Keratinocyte (primary cell): ENCODE results near the gene MOSMO. TPM values are rescaled to one million over a fixed set of nuclear protein-coding genes. Genes with fewer than 3 reads are reported as not detected.

Source experiments
- DNase-seq: peaks from one replicate; pipeline ENCODE4 v3.0.0-alpha.2; 2011; ENCODE audit warnings: low read depth, missing footprints, low spot score
- FAIRE-seq: peaks from 2 replicates; lab custom pipeline; 2011; peaks lifted over from hg19 to GRCh38; lab: Jason Lieb, UNC
- H2AFZ ChIP-seq: 2 replicates; pipeline ENCODE4 v1.6.0; 2012; ENCODE audit warnings: low read length, control low read depth, inconsistent platforms; ENCODE audit not compliant: control insufficient read depth
- H3K27ac ChIP-seq: 2 replicates; pipeline ENCODE4 v1.5.1; 2011; ENCODE audit warnings: low read length; ENCODE audit not compliant: control insufficient read depth, insufficient read depth
- H3K27me3 ChIP-seq: 3 replicates; pipeline ENCODE4 v1.6.0; 2011; ENCODE audit warnings: low read length; ENCODE audit not compliant: control insufficient read depth, insufficient read depth; ENCODE audit errors: extremely low read depth
- H3K36me3 ChIP-seq, 2 experiments: 2 replicates in 1 of 2; 3 replicates in 1 of 2; pipeline ENCODE4 v1.5.1; 2011; ENCODE audit warnings: low read length in 2 of 2, mild to moderate bottlenecking in 1 of 2; ENCODE audit not compliant: control insufficient read depth in 2 of 2, insufficient read depth in 2 of 2; ENCODE audit errors: extremely low read depth in 1 of 2
- H3K4me1 ChIP-seq: 3 replicates; pipeline ENCODE4 v1.5.1; 2011; ENCODE audit warnings: low read length; ENCODE audit not compliant: control insufficient read depth, insufficient read depth; ENCODE audit errors: extremely low read depth
- H3K4me2 ChIP-seq: 3 replicates; pipeline ENCODE4 v1.6.0; 2011; ENCODE audit warnings: low read depth, low read length; ENCODE audit not compliant: control insufficient read depth, insufficient read depth; ENCODE audit errors: extremely low read depth
- H3K4me3 ChIP-seq, 3 experiments: fragments of 200-600 bp in 1 of 3; sonication (generic) in 1 of 3; 2 replicates in 2 of 3; 3 replicates in 1 of 3; pipeline ENCODE4 v1.5.1; 2011 to 2016; ENCODE audit warnings: low read length in 3 of 3, mild to moderate bottlenecking in 3 of 3, control low read depth in 2 of 3, inconsistent platforms in 1 of 3, low read depth in 1 of 3, mixed read lengths in 1 of 3, mixed run types in 1 of 3, moderate library complexity in 1 of 3; ENCODE audit not compliant: control insufficient read depth in 2 of 3, insufficient read depth in 2 of 3; ENCODE audit errors: extremely low read depth in 1 of 3
- H3K79me2 ChIP-seq: 2 replicates; pipeline ENCODE4 v1.6.0; 2012; ENCODE audit warnings: low read length; ENCODE audit not compliant: control insufficient read depth, insufficient read depth
- H3K9ac ChIP-seq: 3 replicates; pipeline ENCODE4 v1.6.0; 2011; ENCODE audit warnings: low read length; ENCODE audit not compliant: control insufficient read depth, insufficient read depth; ENCODE audit errors: extremely low read depth
- H3K9me1 ChIP-seq: 3 replicates; pipeline ENCODE4 v1.6.0; 2011; ENCODE audit warnings: low read length; ENCODE audit not compliant: control insufficient read depth, insufficient read depth; ENCODE audit errors: extremely low read depth
- H3K9me3 ChIP-seq: 2 replicates; pipeline ENCODE4 v1.5.1; 2012; ENCODE audit warnings: low read depth, low read length; ENCODE audit not compliant: control insufficient read depth
- H4K20me1 ChIP-seq: 3 replicates; pipeline ENCODE4 v1.6.0; 2011; ENCODE audit warnings: low read length; ENCODE audit not compliant: control insufficient read depth, insufficient read depth; ENCODE audit errors: extremely low read depth
- CTCF ChIP-seq, 3 experiments: IDR thresholded peaks in 1 of 3; conservative IDR thresholded peaks in 1 of 3; optimal IDR thresholded peaks in 1 of 3; 2 replicates in 2 of 3; 3 replicates in 1 of 3; pipeline versions ENCODE3 to v1.5.1; 2011; ENCODE audit warnings: low read length in 3 of 3, mild to moderate bottlenecking in 3 of 3, moderate library complexity in 2 of 3, control low read depth in 1 of 3, inconsistent platforms in 1 of 3; ENCODE audit not compliant: insufficient read depth in 2 of 3; ENCODE audit errors: extremely low read depth in 1 of 3
- EZH2 ChIP-seq: IDR thresholded peaks from one replicate; pipeline ENCODE4 v1.6.1; 2012; ENCODE audit warnings: inconsistent platforms, mild to moderate bottlenecking, low read length, moderate library complexity
- dilution Hi-C: fragments of 300-500 bp; cut with MboI; formaldehyde crosslinking; loops from one replicate; pipeline ENCODE4 v1.7.0; 2020; ENCODE audit warnings: low sequenced_read_pairs; ENCODE audit not compliant: extremely low pct_ligation_motif_present
- polyA plus RNA-seq, 5 experiments: library from polyadenylated mRNA; depleted of rRNA in 3 of 5; stranded (reverse) in 3 of 5; stranded (forward) in 1 of 5; unstranded in 1 of 5; fragments of >200 nt; gene quantifications; 1 replicate in 1 of 5; 2 replicates in 3 of 5; 3 replicates in 1 of 5; pipeline versions ENCODE4 v1.2.1 to v1.2.3, GENCODE V29; 2011 to 2012; ENCODE audit warnings: missing spikeins in 2 of 5, low read depth in 1 of 5, low replicate concordance in 1 of 5

MOSMO gene
- polyA plus RNA-seq, 1 donor (not counting 4 experiments of a cell fraction or from before 2014, with no cell fraction given): 26.2 TPM

DNA sequence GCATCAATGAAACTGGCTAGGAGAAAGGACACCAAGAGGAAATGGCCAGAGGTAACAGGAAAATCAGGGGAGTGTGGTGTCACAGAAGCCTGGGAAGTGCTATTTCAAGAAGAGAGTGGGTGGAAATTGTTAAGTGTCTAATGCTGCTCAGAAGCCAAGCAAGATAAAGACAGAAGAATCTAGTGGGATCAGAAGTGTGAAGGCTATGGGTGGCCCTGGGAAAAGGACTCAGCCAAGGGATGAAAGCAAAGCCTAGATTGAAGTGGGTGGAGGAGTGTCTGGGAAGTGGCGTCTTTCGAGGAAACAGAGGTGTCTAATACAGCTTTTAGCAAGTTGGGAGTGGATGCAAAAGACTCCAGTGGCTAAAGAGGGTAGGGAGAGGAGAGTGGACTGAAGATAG, 20.4 kb upstream of the MOSMO start:
- H3K27me3 ChIP-seq: no peaks in the 10 kb centered on the region
- no peaks in the 10 kb centered on the region for H4K20me1 ChIP-seq
- TF ChIP-seq EZH2: no peak
- no peak for TF ChIP-seq CTCF (optimal IDR thresholded peaks at IDR 0.05 in 1 of 3, IDR thresholded peaks at IDR 0.05 in 1 of 3, conservative IDR thresholded peaks at IDR 0.05 in 1 of 3; ENCODE audit: extremely low read depth in 1 of 3, insufficient read depth in 2 of 3, low read length in 3 of 3)
- H3K9me3 ChIP-seq: no peaks in the 10 kb centered on the region
- H3K36me3 ChIP-seq: peaks cover 0 to 8% of the 10 kb centered on the region in 2 experiments
- H3K4me1 ChIP-seq: no peaks in the 10 kb centered on the region
- H3K4me2 ChIP-seq: no peak overlapping the region
- no peak overlapping the region for H2AFZ ChIP-seq
- no peak overlapping the region for H3K4me3 ChIP-seq
- FAIRE-seq: no peak
- no peaks in the 10 kb centered on the region for H3K9me1 ChIP-seq
- H3K27ac ChIP-seq: no peak overlapping the region
- H3K79me2 ChIP-seq: no peaks in the 10 kb centered on the region
- DNase-seq: no peak
- dilution Hi-C loops: no loop called here
- H3K9ac ChIP-seq: no peak overlapping the region

- Histone ChIP-seq H3K36me3 (peaks cover 0 to 6% of the 10 kb centered on the region in 2 experiments), H4K20me1 (no peaks in the 10 kb centered on the region), H3K79me2 (no peaks in the 10 kb centered on the region), H3K9me3 (no peaks in the 10 kb centered on the region), H3K4me1 (no peaks in the 10 kb centered on the region), H3K27ac (no peak overlapping the region), H3K9ac (no peak overlapping the region), H3K4me3 (no peak overlapping the region), H3K27me3 (no peaks in the 10 kb centered on the region), H3K9me1 (no peaks in the 10 kb centered on the region), H3K4me2 (no peak overlapping the region), H2AFZ (no peak overlapping the region)
- TF ChIP-seq CTCF (optimal IDR thresholded peaks at IDR 0.05 in 1 of 3, IDR thresholded peaks at IDR 0.05 in 1 of 3, conservative IDR thresholded peaks at IDR 0.05 in 1 of 3; ENCODE audit: extremely low read depth in 1 of 3, insufficient read depth in 2 of 3, low read length in 3 of 3) (no peak), EZH2 (no peak)
- DNase-seq (no peak), FAIRE-seq (no peak)
- dilution Hi-C loops: no loop called here
Observed at GRCh38 chr16:21989133-21989532, 18.8 kb upstream of the MOSMO start.
